Measurements from ENCODE around the gene CAPN5. TPM values are rescaled to one million over a fixed set of nuclear protein-coding genes. Genes with fewer than 3 reads are reported as not detected.

The CAPN5 gene
- total RNA-seq, 1 experiment from 2014 or later = 0.26 TPM

DNA sequence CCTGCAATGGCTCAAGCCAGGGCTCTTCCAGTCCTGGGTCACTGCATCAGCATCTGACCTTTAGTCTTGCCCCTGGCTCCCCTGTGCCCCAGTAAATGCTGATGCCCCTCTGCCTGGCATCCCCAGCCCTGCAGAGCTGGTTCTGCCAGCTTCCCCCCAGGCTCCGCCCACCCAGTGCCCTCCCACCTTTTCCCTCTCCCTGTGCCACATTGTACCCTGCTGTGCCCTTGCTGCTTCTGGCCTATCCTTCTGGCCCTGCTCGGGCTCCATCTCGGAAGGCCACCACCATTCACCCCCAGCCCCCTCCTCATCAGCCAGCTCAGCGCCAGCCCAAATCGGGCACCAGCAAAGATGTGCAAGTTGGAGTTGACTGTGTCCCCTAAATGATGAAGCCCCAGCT is 7.4 kb downstream of the CAPN5 start:
- Mint-ChIP-seq H3K9me3 (ENCODE audit: unreplicated experiment) (peaks cover 15% of the 10 kb centered on the region), H3K4me3 (ENCODE audit: unreplicated experiment) (no peak overlapping the region), H3K27me3 (ENCODE audit: insufficient read depth, unreplicated experiment) (no peaks in the 10 kb centered on the region), H3K4me1 (ENCODE audit: insufficient read depth, unreplicated experiment) (peaks cover 11% of the 10 kb centered on the region), H3K36me3 (ENCODE audit: insufficient read depth, unreplicated experiment) (peaks cover 5% of the 10 kb centered on the region), H3K27ac (ENCODE audit: low read depth, unreplicated experiment) (no peak overlapping the region)
- ChIA-PET POLR2A (no interaction called here), CTCF (interaction anchor here (0.7 to 1.4 kb wide), 2 partner anchors 16 to 524 kb away, joined by 3 to 5 read pairs; no protein-coding TSS in a partner anchor)
- no peak for DNase-seq (ENCODE audit: unreplicated experiment)
- BruUV-seq (replicated peaks) = no TSS peak
- no peak for TF ChIP-seq CTCF (IDR thresholded peaks at IDR 0.05; ENCODE audit: unreplicated experiment)
- intact Hi-C loops (cut with micrococcal nuclease) = no loop called here

DNA sequence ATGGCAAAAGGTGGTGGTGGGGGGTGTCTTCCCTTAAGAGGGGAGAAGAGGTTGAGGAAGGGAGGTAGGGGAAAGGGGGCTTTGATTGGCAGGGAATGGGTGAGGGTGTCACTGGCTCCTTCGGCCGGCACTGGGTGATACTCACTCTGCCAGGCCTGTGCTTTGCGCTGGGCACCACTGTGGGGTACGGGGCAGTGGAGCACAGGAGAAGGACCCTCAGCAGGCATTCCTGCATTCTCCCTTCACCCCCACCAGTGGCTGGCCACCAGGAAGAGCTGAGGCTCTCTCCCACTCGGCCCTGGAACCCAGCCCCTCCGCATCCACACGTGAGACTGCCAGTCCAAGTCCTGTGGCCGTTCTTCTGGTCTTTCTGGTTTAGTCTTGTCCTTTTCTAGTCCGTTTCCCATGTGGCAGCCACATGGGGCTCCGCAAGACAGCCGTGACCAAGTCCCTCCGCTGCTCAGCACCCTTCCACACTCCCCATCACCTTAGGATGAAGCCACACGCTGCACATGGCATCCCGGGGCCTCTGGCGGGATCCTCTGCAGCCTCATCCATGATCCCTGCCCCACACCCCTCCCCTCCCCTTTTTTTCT is 8.0 kb downstream of the CAPN5 start:
- H3K27me3 Mint-ChIP-seq (ENCODE audit: insufficient read depth, unreplicated experiment) = no peaks in the 10 kb centered on the region
- no peak overlapping the region for H3K4me3 Mint-ChIP-seq (ENCODE audit: unreplicated experiment)
- peaks cover 5% of the 10 kb centered on the region for H3K36me3 Mint-ChIP-seq (ENCODE audit: insufficient read depth, unreplicated experiment)
- BruUV-seq (replicated peaks) = no TSS peak
- DNase-seq (ENCODE audit: unreplicated experiment) = no peak
- CTCF ChIA-PET = interaction anchor here (1.2 to 1.4 kb wide), 2 partner anchors 15 to 25 kb away, joined by 4 to 5 read pairs; no protein-coding TSS in a partner anchor
- TF ChIP-seq CTCF (IDR thresholded peaks at IDR 0.05; ENCODE audit: unreplicated experiment) = no peak
- H3K27ac Mint-ChIP-seq (ENCODE audit: low read depth, unreplicated experiment) = no peak overlapping the region
- POLR2A ChIA-PET = no interaction called here
- H3K9me3 Mint-ChIP-seq (ENCODE audit: unreplicated experiment) = peaks cover 15% of the 10 kb centered on the region
- H3K4me1 Mint-ChIP-seq (ENCODE audit: insufficient read depth, unreplicated experiment) = peaks cover 11% of the 10 kb centered on the region
- intact Hi-C loops (cut with micrococcal nuclease) = no loop called here

DNA sequence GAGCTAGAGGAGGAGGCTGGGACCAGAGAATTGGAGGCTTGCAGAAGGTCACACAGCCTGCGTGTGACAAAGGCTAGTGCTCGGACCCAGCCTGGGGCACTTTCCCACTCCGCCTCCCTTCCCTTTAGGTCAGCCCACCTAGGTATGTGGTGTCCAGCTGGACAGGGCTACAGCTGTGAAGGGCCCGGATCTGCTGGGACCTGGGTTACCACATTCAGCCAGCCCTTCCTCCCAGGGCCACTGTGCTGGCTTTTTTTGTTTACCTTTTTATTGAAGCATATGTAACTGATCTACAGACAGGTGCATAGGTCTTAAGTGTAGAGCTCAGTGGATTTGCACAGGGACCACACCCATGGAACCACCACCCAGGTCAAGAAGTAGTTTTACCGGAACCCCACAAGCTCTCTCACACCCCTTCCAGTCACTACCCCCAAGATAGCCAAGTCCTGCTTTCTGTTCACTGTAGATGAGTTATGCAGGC is 8.7 kb downstream of the CAPN5 start:
- Mint-ChIP-seq H3K27me3 (ENCODE audit: insufficient read depth, unreplicated experiment) (no peaks in the 10 kb centered on the region), H3K4me1 (ENCODE audit: insufficient read depth, unreplicated experiment) (peaks cover 11% of the 10 kb centered on the region), H3K9me3 (ENCODE audit: unreplicated experiment) (peaks cover 15% of the 10 kb centered on the region), H3K36me3 (ENCODE audit: insufficient read depth, unreplicated experiment) (peaks cover 5% of the 10 kb centered on the region), H3K27ac (ENCODE audit: low read depth, unreplicated experiment) (no peak overlapping the region), H3K4me3 (ENCODE audit: unreplicated experiment) (no peak overlapping the region)
- DNase-seq (ENCODE audit: unreplicated experiment) = no peak
- BruUV-seq (replicated peaks) = no TSS peak
- intact Hi-C loops (cut with micrococcal nuclease) = no loop called here
- no peak for TF ChIP-seq CTCF (IDR thresholded peaks at IDR 0.05; ENCODE audit: unreplicated experiment)
- POLR2A ChIA-PET = interaction anchor here (0.7 kb wide), 1 partner anchor 103 kb away, joined by 3 read pairs; no protein-coding TSS in a partner anchor
- CTCF ChIA-PET = interaction anchor here (0.7 to 1.4 kb wide), 4 partner anchors 15 to 342 kb away, joined by 3 to 5 read pairs (median 4); no protein-coding TSS in a partner anchor

GRCh38 chr11:77079666-77080065 is 12.9 kb downstream of the CAPN5 start:
- ChIA-PET POLR2A (interaction anchor here (0.6 kb wide), 1 partner anchor 974 kb away, joined by 3 read pairs; no protein-coding TSS in a partner anchor), CTCF (interaction anchor here (0.6 to 4.3 kb wide), 3 partner anchors 11 to 357 kb away, joined by 3 to 47 read pairs (median 4); no protein-coding TSS in a partner anchor)
- TF ChIP-seq CTCF (IDR thresholded peaks at IDR 0.05; ENCODE audit: unreplicated experiment) = no peak
- H3K4me3 Mint-ChIP-seq (ENCODE audit: unreplicated experiment) = no peak overlapping the region
- H3K36me3 Mint-ChIP-seq (ENCODE audit: insufficient read depth, unreplicated experiment) = no peaks in the 10 kb centered on the region
- no peaks in the 10 kb centered on the region for H3K27me3 Mint-ChIP-seq (ENCODE audit: insufficient read depth, unreplicated experiment)
- intact Hi-C loops (cut with micrococcal nuclease) = no loop called here
- no peak overlapping the region for H3K27ac Mint-ChIP-seq (ENCODE audit: low read depth, unreplicated experiment)
- no peak for DNase-seq (ENCODE audit: unreplicated experiment)
- peaks cover 15% of the 10 kb centered on the region for H3K9me3 Mint-ChIP-seq (ENCODE audit: unreplicated experiment)
- no peaks in the 10 kb centered on the region for H3K4me1 Mint-ChIP-seq (ENCODE audit: insufficient read depth, unreplicated experiment)
- no TSS peak for BruUV-seq (replicated peaks)
